ENCODE measurements around the gene SLC6A1.

Gene SLC6A1

DNA sequence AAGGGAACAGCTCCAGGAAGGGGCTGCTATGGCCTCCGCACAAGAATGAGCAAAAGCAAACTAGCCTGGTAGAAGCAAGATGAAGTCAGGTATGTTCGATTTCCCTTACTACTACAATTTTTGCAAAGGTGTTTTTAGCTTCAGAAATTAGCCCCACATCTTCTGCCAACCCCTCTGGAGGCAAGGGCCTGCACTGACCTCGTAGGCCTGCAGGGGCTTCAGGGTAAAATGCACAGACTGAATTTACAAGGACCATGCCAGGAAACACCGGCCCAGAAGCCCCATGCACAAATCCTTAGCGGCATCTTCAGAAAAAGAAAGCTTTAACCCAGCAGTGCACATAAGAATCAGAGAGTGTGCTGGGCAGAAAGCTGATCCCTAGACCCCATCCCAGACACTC, 53.0 kb downstream of the SLC6A1 start:
- H3K4me3 ChIP-seq (ENCODE audit: low read depth, low read length) = no peak overlapping the region
- TF ChIP-seq, protein P1, sequence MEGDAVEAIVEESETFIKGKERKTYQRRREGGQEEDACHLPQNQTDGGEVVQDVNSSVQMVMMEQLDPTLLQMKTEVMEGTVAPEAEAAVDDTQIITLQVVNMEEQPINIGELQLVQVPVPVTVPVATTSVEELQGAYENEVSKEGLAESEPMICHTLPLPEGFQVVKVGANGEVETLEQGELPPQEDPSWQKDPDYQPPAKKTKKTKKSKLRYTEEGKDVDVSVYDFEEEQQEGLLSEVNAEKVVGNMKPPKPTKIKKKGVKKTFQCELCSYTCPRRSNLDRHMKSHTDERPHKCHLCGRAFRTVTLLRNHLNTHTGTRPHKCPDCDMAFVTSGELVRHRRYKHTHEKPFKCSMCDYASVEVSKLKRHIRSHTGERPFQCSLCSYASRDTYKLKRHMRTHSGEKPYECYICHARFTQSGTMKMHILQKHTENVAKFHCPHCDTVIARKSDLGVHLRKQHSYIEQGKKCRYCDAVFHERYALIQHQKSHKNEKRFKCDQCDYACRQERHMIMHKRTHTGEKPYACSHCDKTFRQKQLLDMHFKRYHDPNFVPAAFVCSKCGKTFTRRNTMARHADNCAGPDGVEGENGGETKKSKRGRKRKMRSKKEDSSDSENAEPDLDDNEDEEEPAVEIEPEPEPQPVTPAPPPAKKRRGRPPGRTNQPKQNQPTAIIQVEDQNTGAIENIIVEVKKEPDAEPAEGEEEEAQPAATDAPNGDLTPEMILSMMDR (IDR thresholded peaks at IDR 0.05; ENCODE audit: borderline replicate concordance, insufficient read depth, low read depth, low read length) = no peak

DNA sequence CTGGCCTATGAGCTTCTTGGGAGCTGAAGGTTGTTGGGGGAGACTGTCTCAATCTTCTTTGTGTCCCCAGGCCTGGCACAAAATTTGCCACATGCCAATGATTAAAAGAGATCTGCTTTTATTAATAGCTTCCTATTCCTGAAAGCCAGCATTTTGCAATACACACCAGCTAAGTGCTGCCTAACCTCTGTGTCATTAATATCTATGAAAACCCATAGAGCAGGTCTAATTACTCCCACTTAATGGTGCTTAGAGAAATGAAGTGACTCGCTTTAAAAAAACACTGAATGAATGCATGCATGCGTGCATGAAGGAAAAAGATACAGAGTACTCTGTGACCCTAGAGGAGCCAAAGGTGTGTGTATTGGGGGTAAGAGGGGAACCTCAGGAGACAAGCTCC, 55.0 kb downstream of the SLC6A1 start:
- no peak overlapping the region for H3K4me3 ChIP-seq (ENCODE audit: low read depth, low read length)
- TF ChIP-seq, protein P1 (IDR thresholded peaks at IDR 0.05; ENCODE audit: borderline replicate concordance, insufficient read depth, low read depth, low read length) = no peak

DNA sequence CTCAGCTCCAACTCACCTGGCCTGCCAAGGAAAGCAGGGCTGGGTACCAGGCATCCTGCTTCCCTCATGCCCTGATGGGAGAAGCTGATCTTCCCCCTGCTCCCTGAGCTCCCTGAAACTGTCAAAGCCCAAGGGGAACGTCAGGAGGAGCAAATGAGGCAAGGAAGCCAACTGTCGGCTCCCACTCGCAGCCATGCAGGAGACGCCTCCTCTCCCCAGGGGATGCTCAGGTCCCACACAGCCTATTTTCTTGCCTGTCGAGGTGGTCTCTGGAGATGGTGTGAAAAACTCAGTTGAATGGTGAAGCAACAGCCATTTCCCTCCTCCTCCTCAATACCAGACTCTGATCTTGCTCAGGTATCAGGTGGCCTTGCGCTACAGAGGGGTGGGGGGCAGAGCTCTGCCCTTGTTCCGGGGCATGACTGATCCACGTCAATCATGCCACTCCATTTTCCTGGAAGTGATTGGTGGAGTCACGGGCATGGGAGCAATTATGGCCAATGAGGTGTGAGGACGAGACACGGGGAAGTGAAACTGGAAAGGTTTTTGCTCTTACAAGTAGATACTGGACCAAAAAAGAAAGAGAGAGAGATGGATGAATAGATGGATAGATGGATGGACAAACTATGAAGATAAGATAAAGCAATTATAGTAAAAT, 58.2 kb downstream of the SLC6A1 start:
- TF ChIP-seq, protein P1 (IDR thresholded peaks at IDR 0.05; ENCODE audit: borderline replicate concordance, insufficient read depth, low read depth, low read length) = no peak
- H3K4me3 ChIP-seq (ENCODE audit: low read depth, low read length) = no peak overlapping the region

DNA sequence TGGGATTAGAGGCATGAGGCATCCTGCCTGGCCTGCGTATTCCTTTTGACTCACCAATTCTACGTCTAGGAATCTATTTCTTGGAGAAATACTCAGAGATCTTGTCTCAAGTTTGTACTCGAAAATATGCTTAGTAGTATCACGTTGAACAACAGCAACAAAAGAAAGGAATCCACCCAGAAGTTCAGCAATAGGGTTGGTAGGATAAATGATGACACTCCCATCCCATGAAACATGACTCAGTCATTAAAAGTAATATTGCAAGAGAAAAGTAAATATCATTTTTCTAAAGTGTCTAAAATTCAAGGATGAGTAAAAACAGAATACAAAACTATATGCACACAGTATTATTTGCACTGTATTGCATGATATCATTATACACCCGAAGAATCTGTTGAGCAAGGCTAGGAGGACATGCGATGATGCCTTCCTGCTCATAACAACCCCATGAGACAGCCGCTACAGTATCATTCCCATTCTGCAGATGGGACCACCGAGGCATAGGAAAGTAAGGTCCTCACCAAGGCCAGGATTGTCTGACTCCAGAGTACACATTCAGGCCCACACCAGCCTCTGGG, 61.5 kb downstream of the SLC6A1 start:
- TF ChIP-seq, protein P1 (IDR thresholded peaks at IDR 0.05; ENCODE audit: borderline replicate concordance, insufficient read depth, low read depth, low read length) = no peak
- H3K4me3 ChIP-seq (ENCODE audit: low read depth, low read length) = no peak overlapping the region

DNA sequence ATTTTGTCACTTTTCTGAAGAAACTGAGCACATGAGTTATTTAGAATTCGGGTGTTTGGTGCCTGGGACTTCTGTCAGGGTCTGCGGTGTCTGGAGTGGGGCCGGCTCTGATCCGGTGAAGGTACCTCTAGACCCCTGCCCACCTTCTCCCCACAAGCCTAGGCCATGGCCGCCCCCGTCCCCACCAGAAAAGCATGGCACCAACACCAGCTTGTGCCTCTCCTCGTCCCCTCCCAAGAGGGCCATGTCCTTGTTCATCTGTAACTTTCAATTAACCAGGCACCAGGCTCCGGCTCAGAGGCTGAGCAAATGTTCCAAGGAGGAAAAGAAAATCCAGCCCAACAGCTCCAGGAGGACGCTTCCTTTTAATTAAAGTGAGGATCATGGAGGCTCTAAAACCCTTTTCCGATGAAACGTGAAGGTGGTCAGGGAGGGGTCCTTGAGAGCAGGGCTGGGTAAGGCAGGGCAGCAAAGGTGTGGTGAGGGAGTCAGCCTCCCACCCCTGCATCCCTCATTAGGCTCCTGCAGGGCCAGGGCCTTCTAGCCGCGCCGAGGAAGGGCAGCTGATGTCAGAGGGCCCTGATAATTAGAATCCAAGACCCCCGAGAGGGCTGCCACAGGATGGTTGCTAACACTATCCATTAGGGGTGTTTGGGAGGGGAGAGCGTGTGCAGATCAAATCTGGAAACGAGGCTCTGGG, 62.3 kb downstream of the SLC6A1 start:
- H3K4me3 ChIP-seq (ENCODE audit: low read depth, low read length) = no peak overlapping the region
- TF ChIP-seq, protein P1 (IDR thresholded peaks at IDR 0.05; ENCODE audit: borderline replicate concordance, insufficient read depth, low read depth, low read length) = no peak

DNA sequence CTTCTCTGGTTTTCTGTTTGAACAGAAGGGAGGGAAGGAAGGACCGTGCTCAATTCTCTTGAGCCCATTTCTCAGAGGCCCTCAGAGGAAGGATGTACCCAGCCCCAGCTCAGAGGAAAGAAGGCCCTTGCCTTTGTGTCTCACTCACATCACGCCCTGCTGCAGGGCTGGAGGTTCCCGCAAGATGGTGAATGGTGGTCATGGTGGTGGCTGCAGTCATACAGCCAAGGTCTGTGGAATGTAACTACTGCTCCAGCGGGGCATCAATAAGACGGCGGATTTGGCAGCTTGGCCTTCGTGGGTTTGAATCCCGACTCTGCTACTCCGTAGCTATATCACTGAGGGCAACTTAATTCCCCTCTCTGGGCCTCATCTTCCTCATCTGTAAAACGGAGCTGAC, 62.9 kb downstream of the SLC6A1 start:
- H3K4me3 ChIP-seq (ENCODE audit: low read depth, low read length) = no peak overlapping the region
- TF ChIP-seq, protein P1 (IDR thresholded peaks at IDR 0.05; ENCODE audit: borderline replicate concordance, insufficient read depth, low read depth, low read length) = no peak

Measured in GM12875 (cell line).